CD4-positive, CD25-positive, alpha-beta regulatory T cell (primary cell): ENCODE results near the gene AIPL1. TPM values are rescaled to one million over a fixed set of nuclear protein-coding genes. Genes with fewer than 3 reads are reported as not detected.

ENCODE experiments used
- ATAC-seq, 2 donors: fragments of 150-1000 bp; cut with Tn5 transposase; one replicate each; pipeline ENCODE4 v1.10.0; 2021; ENCODE audit warnings: low read depth in 2 of 2, moderate number of reproducible peaks in 2 of 2, moderate library complexity in 1 of 2
- DNase-seq, 3 donors: peaks; one replicate each; pipeline versions ENCODE4 v3.0.0 to v3.0.0-alpha.2; 2012 to 2022; ENCODE audit warnings: mixed read lengths in 1 of 3
- H3K27ac ChIP-seq: one replicate; pipeline ENCODE4 v1.7.0; 2013; ENCODE audit warnings: mild to moderate bottlenecking, low read length; ENCODE audit not compliant: insufficient read depth, poor library complexity, severe bottlenecking
- H3K27me3 ChIP-seq: one replicate; pipeline ENCODE4 v1.7.0; 2013; ENCODE audit warnings: low read length; ENCODE audit not compliant: control insufficient read depth, insufficient read depth
- H3K36me3 ChIP-seq: one replicate; pipeline ENCODE4 v1.7.0; 2013; ENCODE audit warnings: mild to moderate bottlenecking, low read length, moderate library complexity; ENCODE audit not compliant: control insufficient read depth, insufficient read depth
- H3K4me1 ChIP-seq: 2 replicates; pipeline ENCODE4 v1.7.0; 2013; ENCODE audit warnings: mild to moderate bottlenecking, low read length; ENCODE audit not compliant: insufficient read depth, control insufficient read depth, poor library complexity, severe bottlenecking
- H3K4me3 ChIP-seq: one replicate; pipeline ENCODE4 v1.7.0; 2013; ENCODE audit warnings: low read depth, mild to moderate bottlenecking, low read length, moderate library complexity
- H3K9me3 ChIP-seq, 2 experiments: 1 replicate in 1 of 2; 2 replicates in 1 of 2; pipeline ENCODE4 v1.7.0; 2013; ENCODE audit warnings: low read length in 2 of 2, mild to moderate bottlenecking in 1 of 2, moderate library complexity in 1 of 2; ENCODE audit not compliant: control insufficient read depth in 2 of 2
- H3K27ac Mint-ChIP-seq, 3 donors: one replicate each; pipeline ENCODE4 v1.8.0; 2020 to 2022; ENCODE audit warnings: mild to moderate bottlenecking in 3 of 3, mixed read lengths in 3 of 3, moderate library complexity in 2 of 3
- H3K27me3 Mint-ChIP-seq: one replicate; pipeline ENCODE4 v1.8.0; 2022; ENCODE audit warnings: mild to moderate bottlenecking, mixed read lengths
- H3K36me3 Mint-ChIP-seq: one replicate; pipeline ENCODE4 v1.8.0; 2020; ENCODE audit warnings: mixed read lengths
- H3K4me1 Mint-ChIP-seq, 4 donors: one replicate each; pipeline ENCODE4 v1.8.0; 2020 to 2022; ENCODE audit warnings: mixed read lengths in 4 of 4, mild to moderate bottlenecking in 1 of 4
- H3K4me3 Mint-ChIP-seq, 4 donors: one replicate each; pipeline ENCODE4 v1.8.0; 2020 to 2022; ENCODE audit warnings: mild to moderate bottlenecking in 4 of 4, mixed read lengths in 4 of 4, moderate library complexity in 3 of 4
- H3K9me3 Mint-ChIP-seq, 7 donors: one replicate each; pipeline ENCODE4 v1.8.0; 2020 to 2022; ENCODE audit warnings: mixed read lengths in 7 of 7, mild to moderate bottlenecking in 3 of 7, moderate library complexity in 2 of 7
- polyA plus RNA-seq, 4 donors: library from polyadenylated mRNA; unstranded; fragments of 300-500 nt; fragmentation: Illumina TruSeq; gene quantifications; one replicate each; pipeline ENCODE4 v1.2.3, GENCODE V29; 2021
- total RNA-seq: library from RNA; stranded (reverse); gene quantifications from one replicate; pipeline ENCODE4 v1.2.3, GENCODE V29; 2022

The AIPL1 gene
- total and polyA plus RNA-seq, 5 donors from 2014 or later, result not detected

GRCh38 chr17:6464446-6465041 is 29.6 kb upstream of the AIPL1 start:
- H3K4me1 ChIP-seq, result no peaks in the 10 kb centered on the region
- no peak overlapping the region for H3K4me3 Mint-ChIP-seq
- no peaks in the 10 kb centered on the region for H3K27me3 Mint-ChIP-seq
- no peak for DNase-seq
- H3K9me3 Mint-ChIP-seq, result no peaks in the 10 kb centered on the region
- no peak overlapping the region for H3K27ac ChIP-seq
- peaks cover 0 to 6% (median 1%) of the 10 kb centered on the region in 4 donors for H3K4me1 Mint-ChIP-seq
- H3K27ac Mint-ChIP-seq, result peak overlapping the region in 1 of 3 donors; percentile 15
- no peak for ATAC-seq
- H3K36me3 Mint-ChIP-seq, result no peaks in the 10 kb centered on the region
- H3K9me3 ChIP-seq, result no peaks in the 10 kb centered on the region
- H3K36me3 ChIP-seq, result no peaks in the 10 kb centered on the region
- H3K4me3 ChIP-seq, result no peak overlapping the region
- no peaks in the 10 kb centered on the region for H3K27me3 ChIP-seq

GRCh38 chr17:6463616-6464445 is 28.9 kb upstream of the AIPL1 start:
- no peak for ATAC-seq
- no peaks in the 10 kb centered on the region for H3K27me3 ChIP-seq
- H3K36me3 ChIP-seq, result no peaks in the 10 kb centered on the region
- H3K4me3 ChIP-seq, result no peak overlapping the region
- H3K9me3 Mint-ChIP-seq, result no peaks in the 10 kb centered on the region
- H3K27ac ChIP-seq, result no peak overlapping the region
- DNase-seq, result no peak
- no peak overlapping the region for H3K4me3 Mint-ChIP-seq
- no peaks in the 10 kb centered on the region for H3K9me3 ChIP-seq
- H3K36me3 Mint-ChIP-seq, result no peaks in the 10 kb centered on the region
- H3K27me3 Mint-ChIP-seq, result no peaks in the 10 kb centered on the region
- no peaks in the 10 kb centered on the region for H3K4me1 ChIP-seq
- peaks cover 0 to 6% (median 1%) of the 10 kb centered on the region in 4 donors for H3K4me1 Mint-ChIP-seq
- H3K27ac Mint-ChIP-seq, result no peak overlapping the region

- Histone ChIP-seq H3K9me3 (no peaks in the 10 kb centered on the region), H3K36me3 (no peaks in the 10 kb centered on the region), H3K27ac (no peak overlapping the region), H3K27me3 (no peaks in the 10 kb centered on the region), H3K4me3 (no peak overlapping the region), H3K4me1 (no peaks in the 10 kb centered on the region)
- no peaks in the 10 kb centered on the region for H3K9me3 Mint-ChIP-seq
- H3K4me1 Mint-ChIP-seq, result peaks cover 0 to 6% (median 1%) of the 10 kb centered on the region in 4 donors
- no peak for ATAC-seq
- no peaks in the 10 kb centered on the region for H3K27me3 Mint-ChIP-seq
- no peak overlapping the region for H3K4me3 Mint-ChIP-seq
- no peaks in the 10 kb centered on the region for H3K36me3 Mint-ChIP-seq
- peak overlapping the region in 1 of 3 donors; percentile 75 for H3K27ac Mint-ChIP-seq
- no peak for DNase-seq
These were observed 27.8 kb upstream of the AIPL1 start for GRCh38 chr17:6462692-6463091.

- no peaks in the 10 kb centered on the region for H3K4me1 ChIP-seq
- H3K27me3 ChIP-seq, result no peaks in the 10 kb centered on the region
- Mint-ChIP-seq H3K9me3 (no peaks in the 10 kb centered on the region), H3K4me3 (no peak overlapping the region), H3K4me1 (peaks cover 0 to 6% (median 1%) of the 10 kb centered on the region in 4 donors), H3K27ac (peak overlapping the region in 2 of 3 donors; percentile 54 to 75), H3K36me3 (no peaks in the 10 kb centered on the region), H3K27me3 (no peaks in the 10 kb centered on the region)
- ATAC-seq (no peak), DNase-seq (no peak)
- no peaks in the 10 kb centered on the region for H3K36me3 ChIP-seq
- no peak overlapping the region for H3K27ac ChIP-seq
- H3K4me3 ChIP-seq, result no peak overlapping the region
- no peaks in the 10 kb centered on the region for H3K9me3 ChIP-seq
These were observed 27.0 kb upstream of the AIPL1 start for GRCh38 chr17:6461792-6462524.

- H3K36me3 ChIP-seq, result no peaks in the 10 kb centered on the region
- Mint-ChIP-seq H3K9me3 (peaks cover 0 to 1% (median 0%) of the 10 kb centered on the region in 7 donors), H3K36me3 (no peaks in the 10 kb centered on the region), H3K27me3 (no peaks in the 10 kb centered on the region), H3K27ac (no peak overlapping the region), H3K4me3 (no peak overlapping the region), H3K4me1 (peaks cover 0 to 12% (median 1%) of the 10 kb centered on the region in 4 donors)
- H3K27me3 ChIP-seq, result no peaks in the 10 kb centered on the region
- H3K27ac ChIP-seq, result no peak overlapping the region
- no peak overlapping the region for H3K4me3 ChIP-seq
- H3K9me3 ChIP-seq, result no peaks in the 10 kb centered on the region
- DNase-seq (no peak), ATAC-seq (no peak)
- H3K4me1 ChIP-seq, result no peaks in the 10 kb centered on the region
These were observed 26.3 kb upstream of the AIPL1 start for GRCh38 chr17:6461246-6461645.

- Mint-ChIP-seq H3K27me3 (no peaks in the 10 kb centered on the region), H3K36me3 (no peaks in the 10 kb centered on the region), H3K4me3 (no peak overlapping the region), H3K9me3 (peaks cover 0 to 1% (median 0%) of the 10 kb centered on the region in 7 donors), H3K27ac (no peak overlapping the region), H3K4me1 (peaks cover 0 to 15% (median 1%) of the 10 kb centered on the region in 4 donors)
- Histone ChIP-seq H3K4me1 (no peaks in the 10 kb centered on the region), H3K27ac (no peak overlapping the region), H3K27me3 (no peaks in the 10 kb centered on the region), H3K36me3 (no peaks in the 10 kb centered on the region), H3K4me3 (no peak overlapping the region), H3K9me3 (no peaks in the 10 kb centered on the region)
- DNase-seq (no peak), ATAC-seq (no peak)
These were observed 25.7 kb upstream of the AIPL1 start for GRCh38 chr17:6460531-6461161.

GRCh38 chr17:6458460-6458950 is 23.6 kb upstream of the AIPL1 start:
- H3K9me3 ChIP-seq, result no peaks in the 10 kb centered on the region
- no peak for DNase-seq
- H3K36me3 Mint-ChIP-seq, result no peaks in the 10 kb centered on the region

More at GRCh38 chr17:6458460-6458950, 23.6 kb upstream of the AIPL1 start:
- Mint-ChIP-seq H3K4me3 (no peak overlapping the region), H3K27ac (no peak overlapping the region), H3K27me3 (peaks cover 1% of the 10 kb centered on the region), H3K9me3 (peaks cover 0 to 1% (median 0%) of the 10 kb centered on the region in 7 donors), H3K4me1 (peaks cover 0 to 26% (median 3%) of the 10 kb centered on the region in 4 donors)
- Histone ChIP-seq H3K4me1 (peaks cover 5% of the 10 kb centered on the region), H3K36me3 (no peaks in the 10 kb centered on the region), H3K27ac (no peak overlapping the region), H3K27me3 (no peaks in the 10 kb centered on the region), H3K4me3 (no peak overlapping the region)
- no peak for ATAC-seq
